GM12891 (cell line): Measurements from ENCODE around the gene EFEMP1.

ENCODE experiments used
- DNase-seq: peaks from one replicate; pipeline ENCODE4 v3.0.0; 2011; ENCODE audit warnings: low spot score; ENCODE audit not compliant: insufficient read length
- FAIRE-seq: peaks from 2 replicates; lab custom pipeline; 2011; peaks lifted over from hg19 to GRCh38; lab: Jason Lieb, UNC
- PAX5 ChIP-seq: IDR thresholded peaks from 2 replicates; pipeline ENCODE4 v1.6.1; 2011; ENCODE audit warnings: low read length, moderate library complexity, mild to moderate bottlenecking; ENCODE audit not compliant: insufficient read depth, severe bottlenecking
- POLR2A ChIP-seq: IDR thresholded peaks from 2 replicates; pipeline ENCODE4 v1.6.1; 2011; ENCODE audit warnings: low read depth, low read length, control low read depth
- POLR2AphosphoS5 ChIP-seq: IDR thresholded peaks from 2 replicates; pipeline ENCODE4 v1.6.1; 2011; ENCODE audit warnings: low read depth, low read length, control low read depth
- POU2F2 ChIP-seq: IDR thresholded peaks from 2 replicates; pipeline ENCODE4 v1.6.1; 2011; ENCODE audit warnings: low read depth, mild to moderate bottlenecking, control low read depth, low read length, moderate library complexity
- SPI1 ChIP-seq: IDR thresholded peaks from 2 replicates; pipeline ENCODE4 v1.6.1; 2011; ENCODE audit warnings: low read depth, low read length, control low read depth
- TAF1 ChIP-seq: IDR thresholded peaks from 2 replicates; pipeline ENCODE4 v1.6.1; 2011; ENCODE audit warnings: low read depth, low read length, control low read depth

Gene EFEMP1

DNA sequence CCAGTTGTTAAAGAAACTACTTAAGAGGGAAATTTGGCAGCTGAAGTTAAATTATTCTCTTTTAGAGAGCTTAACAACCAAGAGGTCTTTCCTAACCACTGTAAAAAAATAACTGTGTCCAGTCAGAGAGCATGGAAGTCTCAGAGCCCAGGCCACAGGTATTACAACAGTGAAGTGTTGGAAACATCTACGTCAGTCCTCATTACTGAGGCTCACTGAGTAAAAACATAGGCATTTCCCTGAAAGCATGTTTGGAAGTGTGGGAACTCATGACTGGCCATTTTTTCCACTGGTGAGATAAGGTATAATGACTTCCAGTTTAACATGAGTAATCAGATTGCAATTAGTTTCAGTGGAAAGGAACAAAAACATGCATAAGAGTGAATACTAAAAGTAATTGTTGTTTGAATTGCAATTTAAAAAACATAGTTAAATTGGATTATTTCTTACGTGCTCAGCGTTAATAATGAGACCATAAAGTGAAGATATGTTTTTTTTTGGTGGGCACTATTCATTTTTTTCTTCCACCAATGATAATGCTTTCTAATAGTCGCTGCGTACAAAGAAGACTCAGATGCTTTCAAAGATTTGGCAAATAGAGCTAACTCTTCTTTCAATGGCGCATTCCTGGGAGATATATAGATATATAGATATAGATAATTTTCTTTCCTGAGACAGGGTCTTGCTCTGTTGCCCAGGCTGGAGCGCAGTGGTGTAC is 60.8 kb downstream of the EFEMP1 start:
- TF ChIP-seq TAF1: no peak
- no peak for TF ChIP-seq POLR2A
- TF ChIP-seq PAX5: no peak
- no peak for TF ChIP-seq POU2F2
- TF ChIP-seq POLR2AphosphoS5: no peak
- no peak for TF ChIP-seq SPI1
- FAIRE-seq: no peak
- no peak for DNase-seq

GRCh38 chr2:55862246-55862645 is 61.3 kb downstream of the EFEMP1 start:
- DNase-seq: no peak
- no peak for FAIRE-seq
- TF ChIP-seq PAX5 (no peak), POLR2AphosphoS5 (no peak), TAF1 (no peak), POU2F2 (no peak), POLR2A (no peak), SPI1 (no peak)

DNA sequence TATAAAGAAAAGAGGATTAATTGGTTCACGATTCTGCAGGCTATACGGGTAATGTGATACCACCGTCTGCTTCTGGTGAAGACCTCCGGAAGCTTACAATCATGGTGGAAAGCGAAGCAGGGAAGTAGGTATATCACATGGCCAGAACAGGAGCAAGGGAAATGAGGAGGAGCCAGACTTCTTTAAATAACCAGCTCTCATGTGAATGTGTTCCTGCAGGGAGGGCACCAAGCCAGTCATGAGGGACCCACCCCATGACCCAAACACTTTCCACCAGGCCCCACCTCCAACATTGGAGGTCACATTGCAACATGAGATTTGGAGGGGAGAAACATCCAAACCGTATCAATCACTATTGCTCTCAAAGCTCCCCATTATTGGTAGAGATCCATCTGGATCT is 61.8 kb downstream of the EFEMP1 start:
- no peak for DNase-seq
- TF ChIP-seq POU2F2 (no peak), POLR2A (no peak), TAF1 (no peak), POLR2AphosphoS5 (no peak), SPI1 (no peak), PAX5 (no peak)
- no peak for FAIRE-seq

DNA sequence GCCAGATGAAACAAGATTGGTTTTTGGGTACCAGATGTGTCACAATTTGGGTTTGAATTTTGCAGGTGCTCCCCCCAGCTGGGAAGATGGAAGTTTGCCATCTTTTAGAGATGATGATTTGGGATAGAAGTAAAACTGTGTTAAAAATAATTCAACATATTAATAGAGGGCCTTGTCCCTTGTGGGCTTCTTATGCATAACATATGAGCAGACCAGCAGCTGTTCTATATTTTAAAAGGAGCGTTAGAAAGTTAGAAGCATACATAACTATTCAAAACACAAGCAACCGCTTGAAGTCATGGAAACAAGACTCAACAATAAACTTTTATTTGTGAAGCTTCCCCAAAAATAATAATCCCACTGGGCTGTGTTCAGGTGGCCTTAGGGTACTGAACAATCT is 62.8 kb downstream of the EFEMP1 start:
- DNase-seq (no peak), FAIRE-seq (no peak)
- no peak for TF ChIP-seq SPI1
- no peak for TF ChIP-seq PAX5
- no peak for TF ChIP-seq POLR2AphosphoS5
- no peak for TF ChIP-seq POU2F2
- TF ChIP-seq TAF1: no peak
- no peak for TF ChIP-seq POLR2A

- FAIRE-seq (no peak), DNase-seq (no peak)
- TF ChIP-seq POLR2A (no peak), TAF1 (no peak), POLR2AphosphoS5 (no peak), SPI1 (no peak), PAX5 (no peak), POU2F2 (no peak)
Measured at GRCh38 chr2:55859875-55860274, 63.7 kb downstream of the EFEMP1 start.

DNA sequence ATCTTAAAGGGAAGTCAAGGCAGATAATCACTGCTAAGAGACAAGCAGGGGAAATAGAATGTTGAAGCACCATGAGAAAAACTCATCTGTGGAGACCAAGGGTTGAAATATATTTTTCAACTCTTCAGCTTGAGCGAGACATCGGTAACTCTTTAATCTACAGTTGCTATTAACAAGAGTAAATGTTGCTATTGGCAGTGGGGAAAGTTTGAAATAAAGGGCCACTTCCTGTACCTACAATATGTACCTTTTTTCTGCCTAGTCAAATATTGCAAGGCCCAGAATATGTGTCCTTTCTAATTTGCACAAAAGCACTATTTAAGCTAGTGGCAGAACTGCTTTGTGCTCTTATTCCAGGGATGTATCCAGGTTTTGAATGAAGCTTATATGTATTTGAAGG is 65.8 kb downstream of the EFEMP1 start:
- no peak for TF ChIP-seq POLR2AphosphoS5
- TF ChIP-seq POLR2A: no peak
- no peak for TF ChIP-seq PAX5
- TF ChIP-seq SPI1: no peak
- TF ChIP-seq TAF1: no peak
- no peak for TF ChIP-seq POU2F2
- DNase-seq (no peak), FAIRE-seq (no peak)

DNA sequence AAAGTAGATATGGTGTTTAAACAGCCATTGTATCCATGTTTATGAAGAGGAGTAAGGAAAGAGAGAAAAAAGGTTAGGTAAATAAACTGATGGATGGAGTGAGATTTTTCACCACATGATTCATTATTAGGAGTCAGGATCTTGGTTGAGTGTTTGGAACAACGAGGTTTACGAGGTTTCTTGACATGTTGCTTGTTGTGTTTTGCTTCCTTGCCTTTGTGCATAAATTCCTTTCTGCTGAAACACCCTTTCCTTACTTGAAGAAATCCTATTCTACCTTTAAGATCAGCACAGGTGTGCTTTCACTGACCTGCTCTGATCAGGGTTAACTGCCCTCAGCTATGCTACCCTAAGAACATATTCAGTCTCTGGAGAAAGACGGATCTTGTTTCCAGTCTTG is 66.6 kb downstream of the EFEMP1 start:
- TF ChIP-seq TAF1 (no peak), SPI1 (no peak), POU2F2 (no peak), POLR2A (no peak), POLR2AphosphoS5 (no peak), PAX5 (no peak)
- FAIRE-seq: no peak
- no peak for DNase-seq

DNA sequence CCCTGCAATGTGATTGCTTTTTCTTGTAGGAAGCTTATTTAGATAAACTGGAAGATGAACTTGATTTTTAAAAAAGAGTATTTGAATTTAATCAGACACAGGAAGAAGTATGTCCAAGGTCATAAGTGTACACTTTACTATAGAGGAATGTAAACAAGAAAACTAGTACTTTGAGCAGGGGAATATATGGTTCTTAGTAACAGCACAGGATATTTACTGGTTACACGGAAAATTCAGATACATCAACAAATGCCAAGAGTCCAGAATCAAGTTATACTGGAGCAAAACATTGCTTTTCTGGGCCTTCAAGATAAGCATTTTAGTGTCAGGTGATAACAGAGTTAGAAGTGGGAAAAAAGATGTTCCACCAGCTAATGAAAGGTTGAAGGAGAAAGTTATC is 75.5 kb downstream of the EFEMP1 start:
- no peak for TF ChIP-seq TAF1
- TF ChIP-seq SPI1: no peak
- no peak for TF ChIP-seq PAX5
- TF ChIP-seq POLR2AphosphoS5: no peak
- TF ChIP-seq POU2F2: no peak
- no peak for TF ChIP-seq POLR2A
- no peak for DNase-seq
- FAIRE-seq: no peak

- no peak for DNase-seq
- no peak for TF ChIP-seq POLR2AphosphoS5
- no peak for FAIRE-seq
Measured at GRCh38 chr2:55846426-55846825, 77.2 kb downstream of the EFEMP1 start.

DNA sequence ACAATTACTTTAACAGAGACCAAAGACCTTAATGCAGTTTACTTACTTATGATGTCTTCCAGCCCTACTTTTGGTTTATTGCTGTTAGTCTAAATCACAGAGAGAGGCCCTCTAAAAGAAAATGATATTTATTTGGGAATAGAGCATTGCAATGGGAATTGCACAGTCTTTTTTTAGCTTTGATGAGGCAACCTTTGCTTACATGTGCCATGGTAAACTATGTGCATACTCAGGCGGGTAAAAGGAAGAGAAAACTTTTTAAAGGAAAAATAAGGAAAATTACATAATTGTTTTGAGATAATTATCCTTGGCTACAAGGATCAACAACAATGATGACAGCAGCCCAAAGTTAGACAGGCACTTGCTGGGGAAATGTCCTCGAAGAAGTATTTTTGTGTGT is 78.6 kb downstream of the EFEMP1 start:
- DNase-seq: no peak
- TF ChIP-seq POU2F2: no peak
- TF ChIP-seq PAX5: no peak
- TF ChIP-seq POLR2A: no peak
- TF ChIP-seq POLR2AphosphoS5: no peak
- TF ChIP-seq TAF1: no peak
- no peak for TF ChIP-seq SPI1
- FAIRE-seq: no peak

GRCh38 chr2:55843994-55844345 is 79.6 kb downstream of the EFEMP1 start:
- TF ChIP-seq TAF1 (no peak), SPI1 (no peak)
- DNase-seq (no peak), FAIRE-seq (no peak)
